Measurements from ENCODE around the gene RECK.
"Not testable (repeated sequence)": the region's sequence is repeated elsewhere in the genome, so short reads cannot be mapped to it uniquely, and the experiment has no call there.

Gene RECK

DNA sequence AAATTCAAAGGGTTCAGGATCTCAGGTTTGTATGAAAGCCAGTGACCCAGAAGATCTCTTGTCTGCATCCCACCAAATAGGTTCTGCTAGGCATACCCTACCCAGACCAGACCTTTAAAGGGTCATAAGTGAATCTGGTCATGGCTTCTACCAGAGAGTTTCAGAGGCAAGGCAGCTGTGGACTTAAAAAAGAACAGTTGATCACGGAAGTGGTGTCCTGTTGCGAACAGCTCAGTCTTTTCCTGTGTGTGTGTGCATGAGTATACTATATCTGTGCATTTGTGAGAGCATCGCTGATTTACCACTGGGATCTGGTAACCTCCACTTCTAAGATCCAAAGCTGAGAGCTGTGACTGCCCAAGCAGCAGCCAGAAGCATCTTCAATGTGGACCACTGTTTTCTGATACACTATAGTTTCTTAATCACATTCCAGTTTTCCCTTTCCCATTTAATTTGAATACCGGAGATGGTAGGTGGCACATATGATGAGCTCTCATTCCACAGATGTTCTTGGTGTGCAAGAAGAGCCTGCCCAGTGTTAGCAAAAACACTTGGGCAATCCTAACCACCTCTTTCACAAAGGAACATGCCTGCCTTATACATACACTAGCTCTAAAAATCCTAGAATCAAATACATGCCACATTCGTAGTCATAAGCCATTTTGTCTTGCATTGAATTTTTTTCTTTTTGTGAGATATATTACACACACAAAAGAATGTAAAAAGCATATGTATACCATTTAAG lies 42.6 kb upstream of the RECK start:
- H3K36me3 ChIP-seq (ENCODE audit: insufficient read depth, low read length), result no peaks in the 10 kb centered on the region
- H3K4me1 ChIP-seq (ENCODE audit: insufficient read depth, low read length, poor library complexity, severe bottlenecking), result no peaks in the 10 kb centered on the region
- H2AFZ ChIP-seq (ENCODE audit: low read length), result no peak overlapping the region; the same call in 1 of the 2 replicates
- H3K27me3 ChIP-seq (ENCODE audit: insufficient read depth, low read length, poor library complexity, severe bottlenecking), result no peaks in the 10 kb centered on the region
- no peaks in the 10 kb centered on the region for H3K9me2 ChIP-seq (replicated peaks; ENCODE audit: low read depth, low read length)
- 0 out of 2 replicates have a peak, but pooled peaks cover 3% of the 10 kb centered on the region for H3K9me3 ChIP-seq (ENCODE audit: insufficient read depth, low read depth, low read length)
- no peaks in the 10 kb centered on the region for H4K20me1 ChIP-seq (ENCODE audit: insufficient read depth, low read length, poor library complexity, severe bottlenecking)
- TF ChIP-seq EZH2phosphoT487 (IDR thresholded peaks at IDR 0.05; ENCODE audit: borderline replicate concordance), result no peak
- TF ChIP-seq, protein P1, sequence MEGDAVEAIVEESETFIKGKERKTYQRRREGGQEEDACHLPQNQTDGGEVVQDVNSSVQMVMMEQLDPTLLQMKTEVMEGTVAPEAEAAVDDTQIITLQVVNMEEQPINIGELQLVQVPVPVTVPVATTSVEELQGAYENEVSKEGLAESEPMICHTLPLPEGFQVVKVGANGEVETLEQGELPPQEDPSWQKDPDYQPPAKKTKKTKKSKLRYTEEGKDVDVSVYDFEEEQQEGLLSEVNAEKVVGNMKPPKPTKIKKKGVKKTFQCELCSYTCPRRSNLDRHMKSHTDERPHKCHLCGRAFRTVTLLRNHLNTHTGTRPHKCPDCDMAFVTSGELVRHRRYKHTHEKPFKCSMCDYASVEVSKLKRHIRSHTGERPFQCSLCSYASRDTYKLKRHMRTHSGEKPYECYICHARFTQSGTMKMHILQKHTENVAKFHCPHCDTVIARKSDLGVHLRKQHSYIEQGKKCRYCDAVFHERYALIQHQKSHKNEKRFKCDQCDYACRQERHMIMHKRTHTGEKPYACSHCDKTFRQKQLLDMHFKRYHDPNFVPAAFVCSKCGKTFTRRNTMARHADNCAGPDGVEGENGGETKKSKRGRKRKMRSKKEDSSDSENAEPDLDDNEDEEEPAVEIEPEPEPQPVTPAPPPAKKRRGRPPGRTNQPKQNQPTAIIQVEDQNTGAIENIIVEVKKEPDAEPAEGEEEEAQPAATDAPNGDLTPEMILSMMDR (conservative IDR thresholded peaks at IDR 0.05; ENCODE audit: low read length), result no peak
- no peaks in the 10 kb centered on the region for H3K79me2 ChIP-seq (ENCODE audit: insufficient read depth, low read length)
- no peaks in the 10 kb centered on the region for H3F3A ChIP-seq (ENCODE audit: low read depth)
- H3K4me3 ChIP-seq (ENCODE audit: low read length, poor library complexity, severe bottlenecking), result no peak overlapping the region
- H3K9ac ChIP-seq (ENCODE audit: low read depth, low read length, poor library complexity, severe bottlenecking), result no peak overlapping the region
- H3K4me2 ChIP-seq (ENCODE audit: low read depth, low read length, poor library complexity, severe bottlenecking), result no peak overlapping the region

DNA sequence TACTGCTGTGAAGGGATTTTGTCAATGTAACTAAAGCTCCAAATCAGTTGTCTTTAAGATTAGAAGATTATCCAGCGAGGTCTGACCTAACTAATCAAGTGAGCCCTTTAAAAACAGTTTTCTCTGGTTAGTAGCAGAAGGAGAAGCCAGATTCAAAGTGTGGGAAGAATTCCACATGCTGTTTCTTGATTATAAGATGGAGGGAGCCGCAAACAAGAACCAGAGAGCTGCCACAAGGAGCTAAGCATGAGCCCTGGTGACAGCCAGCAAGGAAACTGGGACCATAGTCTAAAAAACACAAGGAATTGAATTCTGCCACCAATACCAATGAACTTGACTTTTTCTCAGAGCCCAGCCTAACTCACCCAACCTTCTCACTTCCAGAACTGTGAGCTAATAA lies 41.8 kb upstream of the RECK start:
- no peak overlapping the region for H2AFZ ChIP-seq (ENCODE audit: low read length)
- no peaks in the 10 kb centered on the region for H3K4me1 ChIP-seq (ENCODE audit: insufficient read depth, low read length, poor library complexity, severe bottlenecking)
- no peak overlapping the region for H3K4me3 ChIP-seq (ENCODE audit: low read length, poor library complexity, severe bottlenecking)
- H3F3A ChIP-seq (ENCODE audit: low read depth), result no peaks in the 10 kb centered on the region
- no peaks in the 10 kb centered on the region for H3K79me2 ChIP-seq (ENCODE audit: insufficient read depth, low read length)
- no peak overlapping the region for H3K4me2 ChIP-seq (ENCODE audit: low read depth, low read length, poor library complexity, severe bottlenecking)
- no peaks in the 10 kb centered on the region for H3K27me3 ChIP-seq (ENCODE audit: insufficient read depth, low read length, poor library complexity, severe bottlenecking)
- H4K20me1 ChIP-seq (ENCODE audit: insufficient read depth, low read length, poor library complexity, severe bottlenecking), result no peaks in the 10 kb centered on the region
- 0 out of 2 replicates have a peak, but pooled peaks cover 3% of the 10 kb centered on the region for H3K9me3 ChIP-seq (ENCODE audit: insufficient read depth, low read depth, low read length)
- TF ChIP-seq, protein P1 (conservative IDR thresholded peaks at IDR 0.05; ENCODE audit: low read length), result no peak
- no peak for TF ChIP-seq EZH2phosphoT487 (IDR thresholded peaks at IDR 0.05; ENCODE audit: borderline replicate concordance)
- H3K9ac ChIP-seq (ENCODE audit: low read depth, low read length, poor library complexity, severe bottlenecking), result no peak overlapping the region
- no peaks in the 10 kb centered on the region for H3K9me2 ChIP-seq (replicated peaks; ENCODE audit: low read depth, low read length)
- H3K36me3 ChIP-seq (ENCODE audit: insufficient read depth, low read length), result no peaks in the 10 kb centered on the region

DNA sequence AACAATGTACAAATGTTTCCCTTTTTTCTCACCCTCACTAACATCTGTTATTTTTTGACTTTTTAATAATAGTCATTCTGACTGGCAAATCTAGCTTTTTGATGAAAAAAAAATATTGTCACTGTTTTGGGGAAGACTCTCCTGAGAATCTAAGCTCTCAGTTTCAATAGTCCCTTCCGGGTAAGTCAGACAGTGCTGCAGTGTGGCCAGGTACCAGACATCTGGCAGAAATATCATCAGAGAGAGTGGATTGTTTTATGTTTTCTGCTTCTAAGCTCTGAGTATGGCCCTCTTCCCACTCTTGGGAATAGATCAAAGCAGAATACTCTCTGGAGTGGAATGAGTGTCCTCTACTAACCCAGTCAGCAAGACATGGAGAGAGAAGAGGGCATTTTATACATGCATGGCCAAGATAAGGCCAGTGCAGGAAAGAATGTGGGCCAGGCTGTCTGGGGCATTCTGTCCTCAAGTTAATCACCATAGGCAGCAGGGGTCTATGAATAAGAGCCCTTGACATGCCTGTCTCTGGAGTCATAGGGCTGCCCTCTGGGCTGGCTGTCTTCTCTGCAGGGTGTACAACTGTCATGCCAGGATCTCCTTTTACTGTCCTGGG lies 40.2 kb upstream of the RECK start:
- Histone ChIP-seq H3K4me2 (ENCODE audit: low read depth, low read length, poor library complexity, severe bottlenecking) (no peak overlapping the region), H3K27me3 (ENCODE audit: insufficient read depth, low read length, poor library complexity, severe bottlenecking) (no peaks in the 10 kb centered on the region), H3K4me1 (ENCODE audit: insufficient read depth, low read length, poor library complexity, severe bottlenecking) (no peaks in the 10 kb centered on the region), H3K9ac (ENCODE audit: low read depth, low read length, poor library complexity, severe bottlenecking) (no peak overlapping the region), H4K20me1 (ENCODE audit: insufficient read depth, low read length, poor library complexity, severe bottlenecking) (no peaks in the 10 kb centered on the region), H3K79me2 (ENCODE audit: insufficient read depth, low read length) (no peaks in the 10 kb centered on the region), H2AFZ (ENCODE audit: low read length) (no peak overlapping the region), H3K4me3 (ENCODE audit: low read length, poor library complexity, severe bottlenecking) (no peak overlapping the region), H3K9me3 (ENCODE audit: insufficient read depth, low read depth, low read length) (0 out of 2 replicates have a peak, but pooled peaks cover 3% of the 10 kb centered on the region), H3K36me3 (ENCODE audit: insufficient read depth, low read length) (no peaks in the 10 kb centered on the region), H3F3A (ENCODE audit: low read depth) (no peaks in the 10 kb centered on the region), H3K9me2 (replicated peaks; ENCODE audit: low read depth, low read length) (no peaks in the 10 kb centered on the region)
- TF ChIP-seq EZH2phosphoT487 (IDR thresholded peaks at IDR 0.05; ENCODE audit: borderline replicate concordance), result no peak
- TF ChIP-seq, protein P1 (conservative IDR thresholded peaks at IDR 0.05; ENCODE audit: low read length), result no peak

DNA sequence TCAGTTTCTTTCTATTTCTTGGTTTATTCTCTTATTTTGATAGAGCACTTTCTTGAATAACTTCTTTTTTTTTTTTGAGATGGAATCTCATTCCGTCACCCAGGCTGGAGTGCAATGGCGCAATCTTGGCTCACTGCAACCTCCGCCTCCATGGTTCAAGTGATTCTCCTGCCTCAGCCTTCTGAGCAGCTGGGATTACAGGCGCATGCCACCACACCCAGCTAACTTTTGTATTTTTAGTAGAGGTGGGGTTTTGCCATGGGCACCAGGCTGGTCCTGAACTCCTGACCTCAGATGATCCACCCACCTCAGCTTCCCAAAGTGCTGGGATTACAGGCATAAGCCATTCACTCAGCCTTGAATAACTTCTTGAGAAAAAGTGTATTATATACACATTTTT lies 39.7 kb upstream of the RECK start:
- not testable (repeated sequence) for H3K9ac ChIP-seq (ENCODE audit: low read depth, low read length, poor library complexity, severe bottlenecking); H3K9me3 ChIP-seq (ENCODE audit: insufficient read depth, low read depth, low read length); H2AFZ ChIP-seq (ENCODE audit: low read length); H3F3A ChIP-seq (ENCODE audit: low read depth); H3K27me3 ChIP-seq (ENCODE audit: insufficient read depth, low read length, poor library complexity, severe bottlenecking); H3K4me2 ChIP-seq (ENCODE audit: low read depth, low read length, poor library complexity, severe bottlenecking); H3K9me2 ChIP-seq (replicated peaks; ENCODE audit: low read depth, low read length); H3K4me3 ChIP-seq (ENCODE audit: low read length, poor library complexity, severe bottlenecking); H3K79me2 ChIP-seq (ENCODE audit: insufficient read depth, low read length); H4K20me1 ChIP-seq (ENCODE audit: insufficient read depth, low read length, poor library complexity, severe bottlenecking); H3K4me1 ChIP-seq (ENCODE audit: insufficient read depth, low read length, poor library complexity, severe bottlenecking); H3K36me3 ChIP-seq (ENCODE audit: insufficient read depth, low read length)
